Fibroblast of skin of right biceps (primary cell): Measurements from ENCODE around the gene TSPAN3.
A peak's percentile ranks its signal among the peaks of the same experiment; 100 is the strongest.

Source experiments
- DNase-seq: peaks from one replicate; pipeline ENCODE4 v3.0.0-alpha.2; 2013

Gene TSPAN3

DNA sequence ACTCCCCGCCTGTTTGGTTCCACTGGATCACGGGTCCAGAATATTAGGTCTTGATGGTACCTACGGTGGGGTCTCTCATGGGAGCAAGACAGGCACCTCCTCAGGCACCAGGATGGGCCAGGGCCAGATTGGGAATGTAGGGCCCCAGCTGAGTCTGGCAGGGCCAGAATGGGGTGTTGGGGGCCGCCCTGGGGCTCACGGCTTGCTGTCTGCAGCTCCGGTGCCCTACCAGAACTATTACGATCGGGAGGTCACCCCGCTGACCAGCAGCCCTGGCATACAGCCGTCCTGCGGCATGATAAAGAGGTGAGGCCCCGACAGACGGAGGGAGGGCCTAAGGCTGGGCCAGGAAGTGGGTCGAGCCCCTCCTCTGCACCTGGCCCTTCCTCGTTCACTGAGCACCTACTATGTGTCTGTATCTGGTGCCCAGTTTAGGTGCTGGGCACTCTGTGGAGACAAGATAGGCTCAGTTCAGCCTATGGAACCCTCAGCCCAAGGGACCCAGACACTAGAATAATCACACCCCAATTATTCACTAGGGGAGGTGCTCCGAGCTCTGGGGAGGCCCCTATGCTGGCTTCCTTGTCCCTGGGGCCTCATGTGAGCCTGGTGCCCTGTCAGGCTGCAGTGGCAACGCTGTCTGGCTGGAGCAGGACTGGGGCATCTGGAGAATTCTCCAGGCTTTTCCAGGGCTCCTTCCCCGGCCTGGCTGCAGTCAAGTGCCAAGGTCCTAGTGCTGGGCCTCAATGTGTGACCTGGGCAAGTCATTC lies 38.1 kb downstream of the TSPAN3 start:
- no peak for DNase-seq

DNA sequence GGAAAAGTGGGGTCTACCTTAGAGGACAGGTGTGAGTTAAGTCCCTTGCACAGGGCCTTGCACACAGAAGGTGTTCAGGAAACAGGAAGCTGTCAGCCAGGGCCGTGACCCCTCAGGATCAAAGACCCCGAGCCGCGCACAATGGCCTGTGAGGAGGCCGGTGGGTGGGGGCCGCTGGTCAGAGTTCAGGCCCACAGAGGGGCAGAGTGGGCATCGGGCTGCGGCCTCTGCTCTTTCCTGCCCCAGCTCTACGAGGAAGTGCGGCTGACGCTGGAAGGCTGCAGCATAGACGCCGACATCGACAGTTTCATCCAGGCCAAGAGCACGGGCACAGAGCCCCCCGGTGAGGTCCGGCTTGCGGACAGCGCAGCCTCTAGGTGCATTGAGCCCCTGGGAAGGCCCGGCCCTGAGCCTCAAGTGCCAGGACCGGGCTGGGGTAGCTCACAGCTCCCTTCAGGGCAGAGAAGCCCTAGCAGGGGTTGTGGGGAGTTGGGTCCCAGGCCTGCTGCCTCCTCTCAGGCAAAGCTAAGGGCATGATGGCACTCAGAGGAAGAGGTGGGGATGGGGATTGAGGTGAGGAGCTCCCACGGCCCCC lies 38.8 kb downstream of the TSPAN3 start:
- DNase-seq, result no peak

DNA sequence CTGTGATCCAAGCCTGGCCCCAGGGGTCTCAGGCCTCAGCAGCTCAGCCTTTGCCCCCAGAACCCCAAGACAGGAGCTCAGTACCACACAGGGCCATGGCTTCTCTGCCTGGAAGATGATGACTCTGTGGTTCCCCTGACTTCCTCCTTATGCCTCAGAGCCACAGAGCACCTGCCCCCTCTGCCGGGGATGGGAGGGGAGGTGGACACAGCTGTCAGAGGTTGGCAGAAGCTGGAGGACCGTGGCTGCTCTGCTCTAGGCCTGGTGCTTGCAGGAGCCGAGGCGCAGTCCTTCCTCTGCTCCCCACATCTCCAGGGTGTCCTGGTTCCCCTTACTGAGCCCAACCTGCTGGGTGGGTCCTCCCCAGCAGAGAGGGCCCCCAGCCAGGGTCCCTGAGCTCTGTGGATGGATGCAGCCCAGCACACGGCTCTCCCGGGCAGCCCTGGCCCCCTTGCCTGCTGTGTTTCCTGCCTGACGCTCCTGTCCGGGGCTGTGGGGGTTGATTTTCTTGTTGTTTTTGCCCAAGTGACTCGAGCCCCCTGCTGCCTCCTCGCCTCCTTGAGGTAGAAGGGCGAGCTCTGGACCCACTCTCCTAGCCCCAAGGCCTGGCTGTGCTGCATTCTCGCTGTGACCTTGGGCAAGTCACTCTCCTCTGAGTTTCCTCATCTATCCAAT lies 39.4 kb downstream of the TSPAN3 start:
- DNase-seq, result no peak

DNA sequence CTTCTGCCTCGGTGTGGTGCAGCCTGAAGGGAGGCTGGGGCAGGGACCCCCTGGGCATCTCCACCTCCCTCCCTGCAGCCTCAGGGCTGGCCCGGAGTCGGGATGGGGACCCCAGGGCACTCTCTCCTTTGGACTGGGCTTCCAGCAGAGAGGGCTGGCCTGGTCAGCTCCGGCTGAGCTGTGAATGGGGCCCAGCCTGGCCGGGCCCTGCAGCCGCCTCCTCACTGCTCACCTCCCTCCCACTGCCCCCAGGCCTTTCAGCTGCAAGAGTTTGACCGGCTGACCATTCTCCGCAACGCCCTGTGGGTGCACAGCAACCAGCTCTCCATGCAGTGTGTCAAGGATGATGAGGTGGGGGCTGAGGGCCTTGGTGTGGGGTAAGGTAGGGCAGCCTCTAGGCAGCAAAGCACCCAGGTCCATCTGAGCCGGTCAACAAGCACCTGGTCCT lies 40.0 kb downstream of the TSPAN3 start:
- no peak for DNase-seq

DNA sequence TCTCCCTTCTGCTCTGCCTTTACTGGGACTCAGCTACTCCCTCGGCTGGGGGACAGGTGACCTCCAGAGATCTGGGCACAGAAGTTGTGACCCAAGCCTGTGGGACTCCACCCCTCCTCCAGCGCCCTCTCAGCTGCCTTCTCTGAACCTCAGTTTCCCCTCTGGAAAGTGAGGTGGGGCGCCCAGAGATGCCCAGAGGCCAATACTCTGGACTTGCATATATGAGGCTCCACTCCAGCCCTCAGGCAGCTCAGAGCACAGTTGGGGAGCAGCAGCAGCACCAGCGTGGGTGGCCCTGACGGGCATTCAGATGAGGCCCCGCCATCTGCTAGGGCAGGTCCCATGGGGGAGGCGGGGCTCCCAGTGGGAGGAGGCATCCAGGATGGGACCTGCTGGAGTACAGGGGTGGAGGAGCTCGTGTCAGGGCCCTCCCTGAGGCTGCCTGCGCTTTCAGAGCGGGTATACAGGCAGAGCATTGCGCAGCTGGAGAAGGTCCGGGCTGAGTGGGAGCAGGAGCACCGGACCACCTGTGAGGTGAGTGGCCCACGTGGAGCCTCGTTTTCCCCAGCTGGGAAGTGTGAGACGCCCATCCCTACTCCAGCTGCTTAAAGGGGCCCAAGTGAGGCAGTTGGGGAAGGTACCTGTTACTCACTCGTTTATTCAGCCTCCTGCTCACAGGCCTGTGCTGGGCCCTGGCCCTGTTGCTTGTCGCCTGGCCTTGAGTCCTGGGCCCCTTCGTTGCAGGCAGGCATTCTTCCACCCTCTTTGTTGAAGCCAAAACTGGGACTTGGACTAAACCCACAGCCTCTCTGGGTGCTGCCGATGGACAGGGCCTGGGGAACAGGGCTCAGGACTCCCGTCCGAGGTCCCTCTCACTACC lies 40.6 kb downstream of the TSPAN3 start:
- DNase-seq, result no peak

DNA sequence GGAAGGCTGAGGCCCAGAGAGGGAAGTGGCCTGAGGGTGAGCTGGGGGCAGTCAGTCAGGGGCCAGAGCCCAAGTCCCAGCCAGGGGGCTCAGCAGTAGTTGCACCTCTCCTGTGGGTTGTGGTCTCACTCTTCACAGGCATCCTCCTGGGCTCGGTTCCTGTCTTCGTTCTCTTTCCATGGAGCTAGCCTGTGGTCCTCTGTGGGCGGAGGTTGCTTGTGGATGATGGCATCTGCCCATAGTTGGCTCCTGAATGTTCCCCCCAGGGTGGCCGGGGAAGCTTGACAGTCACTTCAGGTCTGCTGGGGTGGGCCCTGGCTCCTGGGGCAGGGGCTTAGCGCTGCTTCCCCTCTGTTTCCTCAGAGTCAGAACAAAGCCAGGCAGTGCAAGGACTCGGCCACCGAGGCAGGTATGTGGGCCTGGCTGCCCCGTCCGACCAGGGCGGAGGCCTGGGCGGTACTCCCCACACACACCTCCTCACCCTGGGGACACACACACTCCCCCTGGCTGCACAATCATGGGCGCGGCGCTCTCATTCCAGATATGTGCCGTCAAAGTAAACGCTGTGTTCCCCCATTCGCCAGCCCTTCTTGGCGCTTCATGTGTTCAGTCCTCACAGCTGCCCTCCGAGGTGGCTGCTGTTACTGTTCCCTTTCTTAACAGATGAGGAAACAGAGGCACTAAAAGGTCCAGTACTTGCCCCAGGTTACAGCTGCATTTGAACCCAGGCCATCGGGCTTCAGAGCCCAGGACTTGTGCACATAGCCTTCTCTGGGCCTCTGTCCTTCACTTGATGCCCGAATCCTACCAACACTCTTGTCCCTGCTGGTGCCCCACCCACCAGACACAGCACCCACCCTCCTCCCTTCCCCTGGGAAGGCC lies 41.5 kb downstream of the TSPAN3 start:
- DNase-seq, result no peak

DNA sequence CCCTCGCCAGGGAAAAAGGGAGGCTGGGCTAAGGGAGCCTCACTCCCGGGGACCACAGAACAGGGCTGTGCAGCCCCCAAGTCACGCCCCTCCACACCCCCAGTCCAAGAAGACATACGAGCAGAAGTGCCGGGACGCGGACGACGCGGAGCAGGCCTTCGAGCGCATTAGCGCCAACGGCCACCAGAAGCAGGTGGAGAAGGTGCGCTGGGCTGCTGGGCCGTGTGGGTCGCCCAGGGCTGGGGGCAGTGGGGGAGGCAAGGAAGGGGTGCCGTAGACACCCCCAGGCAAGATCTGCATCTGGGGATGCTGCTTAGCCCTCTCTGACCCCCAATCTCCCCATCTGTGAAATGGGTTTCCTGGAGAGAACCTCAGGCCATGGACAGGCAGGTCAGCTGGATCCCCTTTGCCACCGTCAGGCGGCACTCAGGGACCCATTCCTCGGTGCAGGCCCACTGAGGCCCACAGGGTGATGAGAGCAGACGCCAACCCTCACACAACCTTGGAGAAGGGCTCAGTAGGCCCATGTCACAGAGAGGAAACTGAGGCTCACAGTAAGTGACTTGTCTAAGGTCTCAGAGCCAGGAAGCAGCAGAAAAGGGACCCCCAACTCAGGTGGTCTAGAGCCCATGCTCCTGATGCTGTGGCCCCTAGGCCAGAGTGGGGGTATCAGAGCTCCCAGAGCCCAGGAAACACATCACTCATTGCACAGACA lies 42.3 kb downstream of the TSPAN3 start:
- DNase-seq, result no peak

DNA sequence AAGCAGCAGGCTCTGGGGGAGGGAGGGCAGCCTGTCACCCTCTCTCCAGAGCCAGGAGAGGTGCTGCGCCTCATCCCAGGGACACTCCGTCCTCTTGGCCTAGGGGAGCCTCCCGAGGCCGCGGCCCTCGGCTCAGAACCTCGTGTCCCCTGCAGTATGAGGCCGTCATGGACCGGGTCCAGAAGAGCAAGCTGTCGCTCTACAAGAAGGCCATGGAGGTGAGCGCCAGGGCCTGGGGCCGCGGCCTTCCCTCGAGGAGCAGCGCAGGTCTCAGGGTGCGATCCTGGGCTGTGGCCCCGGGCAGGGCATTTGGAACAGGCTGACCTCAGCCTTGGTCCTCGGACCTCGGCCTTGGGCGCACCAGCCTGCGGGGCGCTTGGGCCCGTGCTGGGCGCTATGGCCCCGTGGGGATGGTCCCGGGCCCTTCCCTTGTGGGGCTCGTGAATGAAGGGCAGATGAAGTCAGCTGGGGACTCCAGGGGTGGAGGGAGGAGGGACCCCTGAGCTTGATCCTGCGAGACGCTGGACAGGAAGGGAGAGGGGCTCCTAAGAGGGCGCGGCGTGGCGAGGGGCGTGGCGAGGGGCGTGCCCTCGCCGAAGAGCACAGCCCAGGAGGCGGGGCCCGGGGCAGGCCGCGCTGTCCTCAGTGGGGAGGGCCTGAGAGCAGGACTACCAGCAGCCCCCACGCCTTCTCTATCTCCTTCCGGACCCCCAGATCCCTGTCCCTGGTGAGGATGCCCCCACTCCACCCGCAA lies 43.0 kb downstream of the TSPAN3 start:
- no peak for DNase-seq

DNA sequence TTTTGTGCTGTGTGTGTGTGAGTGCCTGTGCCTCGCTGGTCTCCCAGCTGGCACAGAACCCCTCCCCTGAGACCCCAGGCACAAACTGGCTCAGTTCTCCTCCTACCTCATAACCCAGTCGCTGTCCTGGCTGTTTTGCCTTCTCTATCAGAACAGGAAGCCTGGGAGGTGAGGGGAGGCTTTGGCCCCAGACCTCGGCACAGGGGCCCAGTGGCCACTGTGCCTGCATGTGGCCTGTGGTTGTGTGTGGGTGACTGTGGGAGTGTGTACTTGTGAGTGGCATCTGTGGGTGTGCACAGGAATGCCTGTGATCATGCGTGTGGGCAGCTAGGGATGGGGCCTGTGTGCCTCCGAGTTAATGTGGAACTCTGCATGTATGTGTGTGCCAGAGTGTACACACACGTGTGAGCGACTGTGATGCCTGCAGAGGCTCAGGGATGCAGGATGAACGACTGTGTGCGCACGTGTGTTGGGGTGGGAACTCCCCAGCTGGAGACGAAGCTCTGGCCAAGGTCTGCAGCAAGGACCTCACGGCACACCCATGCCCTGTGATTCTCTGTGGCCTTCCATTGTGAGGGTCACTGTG lies 43.7 kb downstream of the TSPAN3 start:
- DNase-seq, result no peak

DNA sequence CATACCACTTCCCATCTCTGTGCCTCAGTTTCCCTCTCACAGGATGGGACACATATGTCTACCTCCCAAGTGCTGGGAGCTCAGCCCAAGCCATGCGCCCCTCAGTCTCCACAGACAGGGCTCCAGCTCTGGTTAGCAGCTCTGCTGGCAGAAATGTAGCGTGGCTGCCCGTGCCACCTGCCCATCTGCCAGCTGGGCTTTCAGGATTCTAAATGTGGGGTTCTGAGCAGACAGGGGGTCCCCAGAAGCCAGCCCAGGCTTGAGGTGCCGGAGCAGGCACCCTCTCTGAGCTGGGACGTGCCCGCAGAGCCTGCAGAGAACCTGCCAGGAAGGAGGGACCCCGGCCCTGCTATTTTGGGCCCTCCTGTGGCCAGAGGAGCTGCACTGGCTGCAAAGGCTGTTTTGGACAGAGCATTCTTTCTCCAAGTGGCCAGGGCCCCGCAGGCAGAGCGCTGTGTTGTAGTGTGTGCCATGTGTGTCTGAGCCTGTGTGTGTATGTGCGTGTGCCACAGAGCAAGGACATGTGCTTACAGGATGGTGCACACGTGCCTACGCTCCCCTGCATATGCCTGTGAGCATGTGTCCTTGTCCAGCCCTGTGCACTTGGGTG lies 44.3 kb downstream of the TSPAN3 start:
- DNase-seq, result no peak

DNA sequence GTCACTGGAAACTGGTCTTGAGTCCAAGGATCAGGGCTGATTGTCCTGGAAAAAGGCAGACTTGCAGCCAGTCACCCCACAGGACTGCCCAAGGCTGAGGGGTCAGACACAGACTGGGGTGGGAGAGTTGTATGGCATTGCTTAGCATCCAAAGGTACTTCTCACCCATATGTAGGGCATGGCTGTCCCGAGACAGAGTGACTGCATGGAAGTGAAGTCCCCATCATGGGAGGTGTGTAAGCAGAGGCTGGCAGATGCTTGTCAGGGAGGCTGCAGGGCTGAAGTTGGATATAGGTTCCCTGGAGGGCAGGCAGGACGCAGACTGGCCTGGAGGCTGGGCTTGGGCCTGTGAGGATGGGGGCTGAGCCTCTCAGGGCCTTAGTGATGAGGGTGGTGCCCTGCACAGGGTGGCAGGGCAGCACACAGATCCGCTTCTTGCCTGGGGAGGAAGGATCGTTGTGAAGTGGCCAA lies 44.9 kb downstream of the TSPAN3 start:
- DNase-seq, result no peak

DNA sequence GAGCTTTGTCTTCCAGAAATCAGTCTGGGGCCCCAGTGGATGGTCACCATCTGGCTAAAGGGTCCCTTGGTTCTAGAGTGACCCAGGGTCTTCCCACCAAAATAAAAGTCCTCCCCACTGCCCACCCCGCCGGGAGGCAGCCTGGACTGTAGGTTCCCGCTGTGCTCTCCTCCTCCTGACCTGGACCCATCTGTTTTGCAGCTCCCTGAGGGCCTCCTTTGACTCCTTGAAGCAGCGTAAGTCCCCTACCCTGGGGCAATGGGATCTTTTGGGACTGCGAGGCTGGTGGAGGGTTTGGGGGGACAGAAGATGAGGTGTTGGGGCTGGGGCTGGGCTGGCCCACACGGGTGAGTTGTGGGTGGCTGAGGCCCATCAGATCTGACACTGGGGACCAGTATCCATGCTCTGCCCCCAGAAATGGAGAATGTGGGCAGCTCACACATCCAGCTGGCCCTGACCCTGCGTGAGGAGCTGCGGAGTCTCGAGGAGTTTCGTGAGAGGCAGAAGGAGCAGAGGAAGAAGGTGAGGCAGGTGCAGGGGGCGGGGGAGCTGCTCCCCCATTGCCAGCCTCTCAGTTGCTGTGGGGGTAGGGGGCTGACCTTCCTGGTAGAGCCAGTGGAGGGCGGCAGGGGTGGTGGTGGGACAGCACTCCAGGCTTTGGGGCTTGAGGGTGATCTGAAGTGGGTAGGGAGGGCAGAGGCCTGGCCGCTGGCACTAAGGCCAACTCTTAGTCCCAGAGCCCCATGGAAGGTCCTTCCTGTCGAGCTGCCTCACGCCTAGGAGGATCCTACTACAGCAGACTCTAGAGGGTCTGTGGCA lies 45.6 kb downstream of the TSPAN3 start:
- no peak for DNase-seq

DNA sequence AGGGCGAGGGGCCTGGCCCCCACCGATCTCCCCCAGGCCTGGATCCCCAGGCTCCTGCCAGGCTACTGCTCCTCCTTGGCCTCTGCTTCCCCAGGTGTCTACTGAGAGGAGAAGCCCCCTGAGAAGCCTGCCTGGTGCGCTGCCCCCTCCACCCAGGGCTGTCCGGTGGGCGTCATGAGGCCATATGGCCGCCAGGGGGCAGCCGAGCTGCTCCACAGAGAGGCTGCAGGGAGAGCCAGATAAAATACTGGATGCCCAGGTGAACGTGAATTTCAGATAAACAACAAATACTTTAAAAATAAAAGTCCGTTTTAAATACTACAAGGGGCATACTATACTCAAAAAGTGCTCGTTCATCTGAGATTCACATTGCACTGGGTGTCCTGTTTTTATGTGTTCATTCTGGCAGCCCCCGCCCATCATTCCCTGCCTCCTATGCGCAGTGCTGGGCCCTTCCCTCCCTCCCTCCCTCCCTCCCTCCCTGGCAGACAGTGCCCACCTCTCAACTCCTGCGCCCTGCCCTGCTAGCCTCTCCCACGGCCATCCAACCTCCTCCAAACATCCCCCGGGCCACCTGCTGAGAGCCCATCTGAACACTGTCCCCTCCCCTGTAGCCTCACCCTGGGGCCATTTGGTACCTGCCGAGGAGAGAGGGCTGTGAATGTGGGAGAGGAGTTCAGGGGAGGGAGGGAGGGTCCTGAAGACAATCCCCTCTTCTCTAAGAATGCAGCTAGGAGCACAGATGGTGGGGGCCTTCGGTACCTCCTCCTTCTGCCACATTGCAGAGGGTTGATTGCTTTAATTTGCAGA lies 46.4 kb downstream of the TSPAN3 start:
- peak; percentile 45 for DNase-seq

DNA sequence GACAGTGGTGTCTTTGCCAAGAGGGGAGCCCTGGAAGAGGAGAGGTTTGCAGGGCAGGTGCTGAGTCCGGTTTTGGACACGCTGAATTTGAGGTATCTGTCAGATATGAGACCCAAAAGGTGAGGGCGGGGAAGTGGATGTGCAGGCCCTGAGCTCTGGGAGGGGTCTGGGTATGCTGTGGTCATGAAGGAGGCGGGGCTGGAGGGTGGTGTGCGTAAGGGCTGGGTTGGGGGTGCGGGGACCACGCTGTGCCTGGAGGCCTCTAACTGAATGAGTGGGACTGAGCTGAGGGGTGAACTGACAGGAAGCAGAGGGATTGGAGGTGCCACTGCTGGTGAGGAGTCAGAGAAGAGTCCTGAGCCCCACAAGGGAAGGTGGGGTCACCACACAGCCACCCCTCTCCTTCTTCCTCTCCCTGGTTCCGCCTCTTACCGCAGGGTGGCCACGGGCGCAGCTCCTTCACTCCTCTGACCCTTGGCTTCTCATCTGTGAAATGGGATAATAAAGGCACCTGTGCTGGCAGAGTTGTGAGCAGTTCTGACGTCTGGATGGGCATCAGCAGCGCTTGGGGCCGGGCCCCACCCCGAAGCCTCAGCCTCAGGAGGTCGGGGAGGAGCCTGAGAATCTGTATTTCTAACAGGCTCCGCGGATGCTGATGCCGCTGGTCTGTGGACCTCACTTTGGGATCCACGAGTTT lies 47.2 kb downstream of the TSPAN3 start:
- no peak for DNase-seq

DNA sequence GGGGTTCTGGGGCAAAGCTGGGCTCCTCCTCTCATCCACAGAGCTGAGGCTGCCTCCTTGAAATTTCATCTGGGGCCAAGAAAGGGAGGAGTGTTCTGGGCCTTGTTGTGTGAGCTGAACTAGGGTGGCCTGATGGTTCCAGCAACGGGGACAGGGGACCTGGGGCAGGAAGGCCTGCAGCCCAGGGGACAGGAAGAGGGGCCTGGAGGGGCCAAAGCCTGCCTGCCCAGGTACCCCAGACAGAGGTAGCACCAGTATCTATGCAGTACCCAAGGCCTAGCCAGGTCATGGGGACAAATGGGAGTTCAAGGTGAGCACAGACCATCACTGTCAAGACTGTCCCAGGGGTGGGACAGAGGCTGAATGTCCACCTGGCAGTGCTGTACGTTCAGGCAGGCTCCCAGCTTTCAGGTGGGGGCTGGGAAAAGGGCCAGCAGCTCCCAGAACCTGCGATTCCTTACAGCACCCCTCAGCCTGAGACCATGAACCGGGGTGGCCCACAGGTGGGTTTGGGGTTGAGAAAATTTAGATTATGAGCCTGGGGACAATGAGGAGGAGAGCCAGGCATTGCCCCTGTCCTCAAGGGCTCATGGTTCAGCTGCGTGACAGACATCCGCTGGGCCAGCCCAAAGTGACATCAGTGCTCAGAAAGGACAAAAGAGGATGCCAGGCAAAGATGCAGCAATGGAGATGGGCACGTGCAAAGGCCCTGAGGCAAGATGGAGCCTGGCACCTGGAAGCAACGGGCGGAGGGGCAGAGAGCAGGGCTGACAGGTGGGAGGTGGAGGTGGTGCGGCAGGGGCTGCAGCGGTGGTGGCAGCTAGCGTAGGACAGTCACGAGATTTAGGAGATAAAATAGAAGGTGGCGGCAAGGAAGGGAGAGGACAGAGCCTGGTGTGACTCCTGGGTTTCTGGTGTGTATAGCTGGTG lies 48.0 kb downstream of the TSPAN3 start:
- no peak for DNase-seq

DNA sequence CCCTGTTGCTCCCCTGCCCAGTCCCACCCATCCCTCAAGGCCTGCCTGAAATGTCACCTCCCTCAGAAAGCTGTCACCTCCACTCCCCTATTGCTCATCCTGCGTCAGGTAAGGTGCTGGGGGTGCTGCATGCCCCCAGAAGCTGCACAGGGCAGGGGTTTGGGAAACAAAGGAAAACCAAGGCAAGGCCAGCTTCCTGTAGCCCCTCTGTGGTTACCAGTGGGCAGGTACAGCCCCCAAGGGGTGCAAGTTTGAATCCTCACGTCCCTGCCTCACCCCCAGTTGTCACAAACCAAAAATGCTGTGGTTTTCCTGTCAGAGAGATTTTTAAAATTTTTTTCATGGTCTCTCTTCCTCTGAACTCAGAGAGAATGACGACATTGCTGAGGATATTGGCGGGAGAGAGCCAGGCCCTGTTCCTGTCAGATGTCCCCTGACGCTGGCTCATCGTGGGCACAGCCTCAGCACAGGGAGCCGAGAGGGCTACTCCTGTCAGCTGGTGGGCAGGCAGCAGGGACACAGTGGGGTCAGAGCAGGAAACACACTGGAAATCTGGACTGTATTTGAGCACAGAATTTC lies 49.0 kb downstream of the TSPAN3 start:
- peak; percentile 89 for DNase-seq
